COLO829 (cell line): ENCODE measurements around the gene HECA.

Source experiments
- DNase-seq: peaks from one replicate; pipeline ENCODE4 v3.0.0; 2012; ENCODE audit warnings: low spot score

The HECA gene

GRCh38 chr6:139161169-139161568 lies 26.3 kb downstream of the HECA start:
- no peak for DNase-seq

DNA sequence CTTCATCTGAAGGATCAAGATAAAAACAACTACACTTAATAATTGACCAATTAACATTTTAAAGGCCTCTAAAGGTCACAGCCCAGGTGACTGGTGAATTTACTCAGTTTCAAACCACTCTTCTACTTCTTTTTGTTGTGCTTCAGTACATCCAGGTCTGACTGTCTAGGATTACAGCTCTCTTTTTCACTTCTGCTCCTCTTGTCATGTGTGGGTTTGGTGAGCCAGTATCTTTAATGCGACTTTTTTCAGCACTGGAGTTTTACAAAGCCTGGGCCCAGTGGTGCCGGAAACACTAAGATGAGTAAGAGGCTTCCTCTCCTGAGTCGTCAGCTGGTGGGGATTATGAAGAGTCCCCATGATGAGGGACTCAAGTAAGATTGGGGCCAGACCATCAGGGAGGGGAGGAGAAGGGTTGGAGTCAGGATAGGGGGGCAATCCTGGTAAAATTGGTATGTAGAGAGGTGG lies 27.0 kb downstream of the HECA start:
- DNase-seq: no peak

GRCh38 chr6:139164001-139164400 lies 29.1 kb downstream of the HECA start:
- DNase-seq: no peak

- DNase-seq: no peak
Observed at GRCh38 chr6:139165324-139165723, 30.4 kb downstream of the HECA start.

GRCh38 chr6:139166238-139166955 lies 31.5 kb downstream of the HECA start:
- DNase-seq: no peak

GRCh38 chr6:139166956-139167313 lies 32.1 kb downstream of the HECA start:
- DNase-seq: no peak

- DNase-seq: no peak
Observed at GRCh38 chr6:139172151-139172550, 37.3 kb downstream of the HECA start.

DNA sequence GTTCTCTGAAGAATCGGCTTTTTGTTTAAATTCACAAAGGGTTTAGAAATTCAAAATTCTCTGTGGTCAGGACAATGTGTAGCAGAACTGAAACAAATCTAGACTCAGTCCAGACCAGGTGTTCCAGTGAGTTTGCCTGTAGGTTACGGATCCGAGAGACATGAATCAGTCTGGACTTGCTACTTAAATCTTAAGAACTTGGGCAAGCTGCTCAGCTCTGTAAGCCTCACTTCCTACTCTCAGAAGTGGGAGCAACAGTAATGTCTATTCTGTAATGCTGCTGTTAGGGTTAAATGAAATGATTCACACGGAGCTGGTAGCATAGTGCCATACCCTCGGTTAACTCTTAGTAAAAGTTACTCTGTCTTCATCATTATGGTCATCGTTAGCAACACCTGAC lies 37.7 kb downstream of the HECA start:
- DNase-seq: no peak

GRCh38 chr6:139173172-139173571 lies 38.3 kb downstream of the HECA start:
- DNase-seq: no peak

GRCh38 chr6:139173822-139174221 lies 38.9 kb downstream of the HECA start:
- DNase-seq: no peak

DNA sequence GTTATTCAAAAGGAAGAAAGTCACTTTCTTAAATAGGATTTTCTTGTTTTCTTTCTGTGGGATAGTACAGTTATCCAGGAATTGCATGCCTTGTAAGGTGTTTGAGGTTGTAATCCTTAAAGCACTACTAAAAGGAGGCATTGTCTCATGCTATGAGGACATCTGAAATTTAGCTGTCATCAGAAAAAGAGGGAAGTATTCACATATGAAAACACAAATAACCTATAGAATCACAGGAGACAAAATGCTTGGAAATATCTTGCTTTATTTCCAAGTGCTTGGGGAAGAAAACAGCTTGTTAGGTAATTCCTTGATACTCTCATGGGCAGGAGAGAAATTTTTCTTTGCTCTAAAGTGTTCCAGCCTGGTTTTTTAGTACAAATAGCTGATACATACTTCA lies 40.1 kb downstream of the HECA start:
- no peak for DNase-seq

GRCh38 chr6:139175389-139175948 lies 40.6 kb downstream of the HECA start:
- DNase-seq: no peak

- no peak for DNase-seq
Observed at GRCh38 chr6:139181236-139181635, 46.4 kb downstream of the HECA start.

DNA sequence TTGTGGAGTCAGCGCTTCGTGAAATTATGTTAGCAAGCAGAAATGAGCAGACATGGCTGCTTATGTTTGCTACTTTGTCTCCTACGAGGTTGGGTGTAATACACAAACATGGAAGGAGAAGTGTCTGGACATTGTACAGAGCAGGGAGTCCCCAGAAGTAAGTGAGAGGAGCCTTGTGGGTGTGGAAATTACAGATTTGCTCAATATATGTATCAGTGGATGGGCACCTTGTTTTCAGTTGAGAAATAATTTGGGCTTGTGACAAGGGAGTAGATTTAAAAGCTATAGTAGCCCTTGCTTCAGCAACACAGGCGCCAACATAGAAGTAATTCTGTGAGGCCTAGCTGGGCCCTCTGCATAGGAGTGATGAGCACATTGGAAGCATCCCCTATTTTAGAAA lies 49.2 kb downstream of the HECA start:
- no peak for DNase-seq

DNA sequence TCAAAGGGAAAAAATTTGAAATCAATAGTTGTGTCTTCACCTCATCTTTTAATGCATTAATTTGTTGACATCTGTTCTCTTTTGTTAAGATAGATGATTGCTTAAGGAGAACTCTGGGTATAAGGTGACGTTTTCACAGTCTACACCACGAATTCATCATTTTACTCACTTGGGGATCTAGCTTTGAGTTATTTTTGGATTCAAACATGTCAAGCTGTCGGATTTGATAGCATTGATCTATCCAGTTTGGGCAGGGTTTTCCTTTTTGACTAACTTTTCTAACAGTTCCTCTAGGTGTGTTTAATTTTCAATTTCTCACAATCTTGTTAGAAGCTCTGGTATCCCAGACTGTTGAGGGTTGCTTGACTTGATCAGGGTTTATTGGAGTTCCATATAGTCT lies 49.6 kb downstream of the HECA start:
- no peak for DNase-seq

DNA sequence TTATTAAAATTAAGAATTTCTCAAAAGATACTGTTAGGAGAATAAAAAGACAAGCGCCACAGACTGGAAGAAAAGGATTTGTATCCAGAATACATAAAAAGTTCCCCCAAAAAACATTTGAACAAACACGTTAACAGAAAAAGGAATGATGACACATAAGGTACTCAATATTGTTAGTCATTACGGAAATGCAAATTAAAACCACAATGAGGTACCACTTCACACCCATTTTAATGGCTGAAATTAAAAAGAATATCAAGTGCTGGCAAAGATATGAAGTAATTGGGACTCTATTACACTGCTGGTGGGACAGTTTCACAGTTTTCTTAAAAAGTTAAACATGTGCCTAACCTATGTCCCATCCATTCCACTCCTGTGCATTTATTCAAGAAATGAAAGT lies 51.4 kb downstream of the HECA start:
- no peak for DNase-seq

DNA sequence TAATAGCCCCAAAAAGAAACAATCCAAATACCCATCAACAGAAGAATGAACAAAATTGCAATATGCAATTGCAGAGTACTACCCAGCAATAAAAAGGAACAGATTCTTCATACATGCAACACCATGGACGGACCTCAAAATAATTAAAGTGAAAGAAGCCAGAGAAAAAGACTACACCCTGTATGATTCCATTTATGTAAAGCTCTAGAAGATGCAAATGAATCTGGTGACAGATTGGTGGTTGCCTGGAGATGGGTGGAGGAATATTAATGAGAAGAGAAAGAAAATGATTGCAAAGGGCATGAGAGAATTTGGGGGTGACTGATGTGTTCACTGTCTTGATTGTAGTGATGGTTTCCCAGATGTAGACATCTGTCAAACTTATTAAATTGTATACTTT lies 51.8 kb downstream of the HECA start:
- DNase-seq: no peak

DNA sequence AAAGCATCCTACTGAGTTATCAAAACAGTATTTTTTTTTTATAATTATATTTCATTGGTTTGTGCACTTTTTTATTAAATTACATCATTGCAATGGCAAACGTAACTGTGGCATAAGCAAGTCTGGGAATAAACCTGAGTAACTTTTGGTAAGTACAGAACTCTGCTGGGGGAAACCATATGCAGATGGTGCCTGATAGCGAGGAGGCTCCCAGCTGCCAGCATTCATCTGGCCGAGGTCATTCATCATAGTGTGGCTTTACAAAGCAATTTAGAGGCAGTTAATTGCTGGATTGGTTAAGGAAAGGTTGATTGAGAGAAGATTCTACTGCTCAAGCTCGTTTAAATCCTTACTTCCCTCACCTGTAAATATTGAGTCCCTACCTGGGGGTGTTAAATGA lies 52.6 kb downstream of the HECA start:
- DNase-seq: no peak

DNA sequence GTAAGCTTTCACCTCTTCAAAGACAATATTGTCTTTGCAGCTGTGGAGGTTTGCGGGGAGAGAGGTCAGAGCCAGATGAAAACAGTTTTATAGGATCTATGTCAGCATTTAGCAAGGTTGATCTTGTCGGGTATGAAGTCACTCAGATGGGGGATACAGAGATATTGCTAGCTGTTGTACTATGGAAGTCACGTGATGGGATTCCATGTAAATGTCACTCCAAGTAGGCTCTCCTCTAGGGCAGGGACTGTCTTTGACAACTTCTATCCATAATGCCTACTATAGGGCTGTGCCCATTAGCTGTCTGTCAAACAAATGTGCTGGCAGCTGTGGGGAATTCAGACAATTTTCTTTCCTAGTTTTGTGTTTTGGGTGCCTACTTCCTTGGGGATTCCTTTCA lies 54.8 kb downstream of the HECA start:
- DNase-seq: no peak

DNA sequence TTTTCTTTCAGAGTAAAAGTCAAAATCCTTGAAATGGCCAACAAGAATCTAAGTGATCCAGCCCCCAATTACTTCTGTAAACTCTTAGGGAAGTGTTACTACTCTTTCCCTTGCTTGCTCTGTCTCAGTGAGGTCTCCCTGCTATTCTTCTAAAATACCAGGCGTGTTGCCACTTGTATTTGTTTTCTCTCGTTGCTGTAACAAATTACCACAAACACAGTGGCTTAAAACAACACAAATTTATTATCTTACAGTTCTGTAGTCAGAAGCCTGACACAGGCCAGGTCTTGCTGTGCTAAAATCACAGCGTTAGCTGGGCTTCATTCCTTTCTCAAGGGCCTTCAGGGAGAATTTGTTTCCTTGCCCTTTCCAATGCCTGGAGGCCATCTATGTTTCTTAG lies 59.9 kb downstream of the HECA start:
- no peak for DNase-seq

DNA sequence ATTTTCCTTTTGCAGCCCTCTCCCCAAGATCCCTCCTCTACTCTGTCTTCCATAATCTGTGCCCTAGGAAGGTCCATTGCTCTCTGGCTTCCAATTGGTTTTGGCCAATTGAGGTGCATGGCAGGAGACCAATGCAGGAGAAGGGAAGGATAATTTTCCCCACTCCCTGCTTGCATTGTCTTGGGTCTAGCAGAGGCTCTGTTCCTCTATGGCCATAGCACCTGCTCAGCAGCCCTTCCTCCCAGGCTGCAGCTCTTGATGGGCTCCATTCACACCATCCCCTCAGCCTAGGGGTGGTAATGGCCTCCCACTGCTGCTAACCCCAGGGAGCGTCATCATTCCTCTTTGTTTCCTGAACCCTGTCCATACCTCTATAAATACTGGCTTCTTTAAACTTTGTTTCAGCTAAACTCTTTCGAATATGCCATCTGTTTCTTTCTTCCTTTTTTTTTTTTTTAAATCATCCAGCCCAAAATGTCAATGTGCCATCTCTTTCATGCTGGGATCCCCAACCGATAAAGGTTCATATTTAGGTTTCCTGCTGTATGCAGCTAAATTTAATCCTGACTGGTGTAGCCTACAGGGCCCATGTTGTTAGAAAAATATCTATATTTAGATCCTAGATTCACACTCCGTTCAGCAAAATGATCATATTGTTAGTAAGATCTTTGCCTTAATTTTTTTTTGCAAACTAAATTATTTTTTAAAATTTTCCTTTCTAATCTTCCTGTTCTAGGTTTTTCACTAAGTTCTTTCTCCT lies 63.8 kb downstream of the HECA start:
- no peak for DNase-seq

GRCh38 chr6:139201378-139201777 lies 66.5 kb downstream of the HECA start:
- no peak for DNase-seq

DNA sequence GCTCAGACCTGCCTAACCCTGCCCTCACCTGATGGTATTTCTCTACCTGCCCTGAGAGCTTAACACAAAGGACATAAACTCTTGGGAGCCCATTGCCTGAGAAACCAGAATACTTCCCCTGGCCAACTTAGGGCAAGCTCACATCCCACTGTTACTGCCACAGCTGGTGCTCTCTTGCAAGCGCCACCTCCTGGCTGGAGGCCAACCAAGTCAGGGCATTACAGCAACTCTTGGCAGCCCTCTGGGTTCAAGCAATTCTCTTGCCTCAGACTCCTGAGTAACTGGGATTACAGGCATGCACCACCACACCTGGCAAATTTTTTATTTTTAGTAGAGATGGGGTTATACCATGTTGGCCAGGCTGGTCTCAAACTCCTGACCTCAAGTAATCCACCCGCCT lies 70.1 kb downstream of the HECA start:
- no peak for DNase-seq

- no peak for DNase-seq
Observed at GRCh38 chr6:139205843-139206242, 71.0 kb downstream of the HECA start.
